ENCODE data around the gene KIZ.

Gene KIZ

GRCh38 chr20:21104921-21105320 is 21.0 kb upstream of the KIZ start:
- DNase-seq = no peak

- DNase-seq = no peak
Measured at GRCh38 chr20:21105429-21106170, 20.3 kb upstream of the KIZ start.

GRCh38 chr20:21106171-21107017 is 19.5 kb upstream of the KIZ start, which contains the start of gene LINC00237:
TSS of gene LINC00237 (minus strand) at chr20:21106358.
- no peak for DNase-seq

- no peak for DNase-seq
Measured at GRCh38 chr20:21109144-21109543, 16.7 kb upstream of the KIZ start.

- DNase-seq = no peak
Measured at GRCh38 chr20:21110811-21111210, 15.1 kb upstream of the KIZ start.

- DNase-seq = no peak
Measured at GRCh38 chr20:21111416-21111815, 14.5 kb upstream of the KIZ start.

- DNase-seq = no peak
Measured at GRCh38 chr20:21113697-21114096, 12.2 kb upstream of the KIZ start.

- DNase-seq = no peak
Measured at GRCh38 chr20:21114584-21114983, 11.3 kb upstream of the KIZ start.

- no peak for DNase-seq
Measured at GRCh38 chr20:21117521-21117920, 8.4 kb upstream of the KIZ start.

- no peak for DNase-seq
Measured at GRCh38 chr20:21118138-21118537, 7.7 kb upstream of the KIZ start.

- no peak for DNase-seq
Measured at GRCh38 chr20:21118782-21119181, 7.1 kb upstream of the KIZ start.

- no peak for DNase-seq
Measured at GRCh38 chr20:21124190-21124589, 1.7 kb upstream of the KIZ start.

GRCh38 chr20:21125072-21125848 is 622 bp upstream of the KIZ start:
- DNase-seq = peak in 1 of 2 donors; percentile 9

- no peak for DNase-seq
Measured at GRCh38 chr20:21126581-21126870, 644 bp downstream of the KIZ start.

- DNase-seq = no peak
Measured at GRCh38 chr20:21127201-21127981, 1.5 kb downstream of the KIZ start.

GRCh38 chr20:21129861-21130260 is 4.0 kb downstream of the KIZ start:
- no peak for DNase-seq

- no peak for DNase-seq
Measured at GRCh38 chr20:21133404-21133803, 7.5 kb downstream of the KIZ start.

- DNase-seq = no peak
Measured at GRCh38 chr20:21133917-21134622, 8.2 kb downstream of the KIZ start.

GRCh38 chr20:21134883-21135493 is 9.1 kb downstream of the KIZ start:
- no peak for DNase-seq

- no peak for DNase-seq
Measured at GRCh38 chr20:21136015-21136732, 10.3 kb downstream of the KIZ start.

GRCh38 chr20:21137078-21137477 is 11.2 kb downstream of the KIZ start:
- no peak for DNase-seq
